ENCODE measurements around the gene SFRP2.

Gene SFRP2

GRCh38 chr4:153788413-153789276 lies at the start of gene SFRP2:
Gene SFRP2, minus strand, starts transcription at chr4:153789083. Its CDS starts 248 bp downstream, at chr4:153788835.
- DNase-seq (ENCODE audit: low read depth, low spot score) = peak; percentile 82

GRCh38 chr4:153838564-153838963 lies 49.7 kb upstream of the SFRP2 start:
- no peak for DNase-seq (ENCODE audit: low read depth, low spot score)

- DNase-seq (ENCODE audit: low read depth, low spot score) = peak; percentile 65
These were observed 46.0 kb upstream of the SFRP2 start for GRCh38 chr4:153834901-153835300.

- no peak for DNase-seq (ENCODE audit: low read depth, low spot score)
These were observed 43.9 kb upstream of the SFRP2 start for GRCh38 chr4:153832720-153833287.

DNA sequence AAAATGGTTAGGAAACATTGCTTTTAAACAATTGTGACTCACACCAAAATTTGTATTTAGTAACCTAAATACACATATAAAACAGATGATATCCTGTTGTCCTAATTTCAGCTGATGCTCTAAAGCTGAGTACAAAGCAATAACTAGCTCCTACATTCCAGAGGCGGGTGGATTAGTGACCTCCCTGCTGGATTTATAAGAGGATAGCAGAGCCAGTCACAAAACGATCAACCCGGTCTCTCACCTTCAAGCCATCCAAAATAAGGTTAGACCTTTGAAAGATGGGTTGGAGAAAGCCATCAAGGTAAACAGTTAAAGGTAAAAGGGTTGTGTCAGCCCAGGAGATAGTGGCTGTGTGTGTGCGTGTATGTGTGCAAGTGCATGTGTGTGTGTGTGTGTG lies 43.2 kb upstream of the SFRP2 start:
- no peak for DNase-seq (ENCODE audit: low read depth, low spot score)

DNA sequence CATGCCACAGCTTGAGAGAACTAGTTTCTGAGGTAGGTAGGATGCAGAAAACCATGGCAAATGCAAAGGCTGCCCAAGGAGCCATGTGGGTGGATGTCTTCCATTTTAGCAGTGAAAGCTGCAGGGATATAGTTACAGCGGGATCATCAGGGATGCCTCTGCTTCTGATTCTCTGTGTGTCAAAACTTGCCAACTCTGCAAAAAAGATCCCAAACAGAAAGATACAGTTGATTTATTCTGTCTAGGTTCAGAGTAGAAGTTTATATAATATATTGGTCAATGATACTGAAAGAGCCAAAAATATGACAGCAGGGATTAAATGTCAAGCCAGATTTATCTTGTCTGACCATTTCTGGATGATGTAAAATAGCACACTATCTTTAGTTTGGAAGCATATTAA lies 42.4 kb upstream of the SFRP2 start:
- no peak for DNase-seq (ENCODE audit: low read depth, low spot score)

- DNase-seq (ENCODE audit: low read depth, low spot score) = no peak
These were observed 36.8 kb upstream of the SFRP2 start for GRCh38 chr4:153825691-153826090.

DNA sequence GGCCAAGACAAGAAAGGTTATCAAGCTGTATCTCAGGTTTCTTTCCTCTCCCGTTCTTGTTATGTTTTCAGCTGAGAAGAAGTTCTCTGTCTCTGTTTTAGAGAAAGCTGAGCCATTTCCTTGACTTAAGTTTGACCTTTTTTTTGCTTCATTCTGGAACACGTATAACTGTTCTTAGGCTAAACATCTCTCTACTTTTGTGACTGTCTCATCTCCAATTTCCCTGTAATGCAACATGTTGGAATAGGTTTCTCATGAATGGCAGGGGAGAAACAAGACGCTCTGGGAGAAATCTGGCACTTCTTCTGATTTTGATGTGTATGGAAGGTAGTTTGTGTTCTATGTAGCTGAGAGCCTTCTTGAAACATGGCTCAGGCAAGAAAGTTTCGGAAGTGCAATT lies 36.2 kb upstream of the SFRP2 start:
- DNase-seq (ENCODE audit: low read depth, low spot score) = no peak

GRCh38 chr4:153824501-153824900 lies 35.6 kb upstream of the SFRP2 start:
- no peak for DNase-seq (ENCODE audit: low read depth, low spot score)

GRCh38 chr4:153823483-153823882 lies 34.6 kb upstream of the SFRP2 start:
- DNase-seq (ENCODE audit: low read depth, low spot score) = no peak

DNA sequence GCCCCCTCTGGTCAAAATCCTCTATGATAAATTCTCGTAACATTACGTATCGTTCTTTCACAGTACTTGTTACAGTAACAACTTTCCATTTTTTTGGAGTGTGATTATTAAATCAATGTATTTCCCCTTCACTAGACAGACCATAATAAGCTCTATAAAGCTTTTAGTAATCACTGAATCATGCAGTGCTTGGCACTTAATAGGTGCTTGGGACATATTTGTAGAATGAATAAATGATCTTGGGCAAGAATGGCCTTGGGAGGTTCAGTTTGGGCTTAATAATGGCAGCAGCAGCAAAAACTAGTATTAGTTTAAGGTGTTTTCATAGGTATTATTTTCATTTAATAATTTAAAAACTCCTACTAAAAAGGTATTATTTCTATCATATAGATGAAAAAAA lies 33.4 kb upstream of the SFRP2 start:
- no peak for DNase-seq (ENCODE audit: low read depth, low spot score)

DNA sequence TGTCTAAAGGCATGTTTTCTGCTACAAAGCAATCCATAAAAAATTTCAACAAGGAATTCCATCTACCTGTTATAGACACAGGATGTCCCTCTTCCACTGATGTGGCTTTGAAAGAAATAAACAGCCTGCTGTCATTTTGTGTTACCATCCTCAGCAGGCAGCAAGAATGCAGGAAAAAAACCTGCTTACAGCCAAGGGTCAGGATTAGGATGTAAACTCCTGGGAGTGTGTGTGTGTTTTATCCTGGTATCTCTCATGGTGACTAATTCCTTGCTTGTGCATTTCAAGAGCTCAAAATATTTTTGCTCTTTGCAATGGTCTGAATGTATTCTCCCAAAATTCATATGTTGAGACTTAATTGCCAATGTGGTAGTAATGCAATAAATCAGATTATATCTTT lies 28.6 kb upstream of the SFRP2 start:
- DNase-seq (ENCODE audit: low read depth, low spot score) = no peak

- DNase-seq (ENCODE audit: low read depth, low spot score) = no peak
These were observed 27.7 kb upstream of the SFRP2 start for GRCh38 chr4:153816542-153816941.

- no peak for DNase-seq (ENCODE audit: low read depth, low spot score)
These were observed 25.9 kb upstream of the SFRP2 start for GRCh38 chr4:153814789-153815188.

- peak; percentile 39 for DNase-seq (ENCODE audit: low read depth, low spot score)
These were observed 21.3 kb upstream of the SFRP2 start for GRCh38 chr4:153809916-153810810.

DNA sequence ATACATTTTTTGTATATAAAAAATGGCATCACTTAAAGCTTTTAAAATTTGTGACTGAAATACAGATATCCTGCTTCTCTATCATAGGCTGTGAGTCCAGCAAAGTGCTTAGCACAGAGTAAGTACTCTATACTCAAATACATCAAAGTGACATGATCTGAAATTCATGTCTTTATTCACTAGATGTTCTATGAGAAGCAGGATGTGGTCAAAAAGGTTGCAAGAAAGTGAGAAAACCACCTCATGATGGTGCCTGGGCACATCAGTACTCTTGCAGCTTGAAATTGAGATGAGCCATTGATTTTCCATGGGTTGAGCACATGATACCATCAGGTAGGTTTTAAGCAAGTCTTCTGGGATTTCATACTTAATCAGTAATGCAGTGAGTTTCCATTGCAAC lies 20.4 kb upstream of the SFRP2 start:
- DNase-seq (ENCODE audit: low read depth, low spot score) = no peak

- DNase-seq (ENCODE audit: low read depth, low spot score) = peak; percentile 48
These were observed 19.3 kb upstream of the SFRP2 start for GRCh38 chr4:153808175-153808574.

GRCh38 chr4:153806073-153806472 lies 17.2 kb upstream of the SFRP2 start:
- no peak for DNase-seq (ENCODE audit: low read depth, low spot score)

- DNase-seq (ENCODE audit: low read depth, low spot score) = peak; percentile 38
These were observed 15.8 kb upstream of the SFRP2 start for GRCh38 chr4:153804722-153805121.

- DNase-seq (ENCODE audit: low read depth, low spot score) = no peak
These were observed 10.8 kb upstream of the SFRP2 start for GRCh38 chr4:153799694-153800074.

- DNase-seq (ENCODE audit: low read depth, low spot score) = no peak
These were observed 10.2 kb upstream of the SFRP2 start for GRCh38 chr4:153798901-153799693.
